AG09319 (cell line): ENCODE results near the gene TFEB.

Source experiments
- DNase-seq: peaks from one replicate; pipeline ENCODE4 v3.0.0-alpha.2; 2010; ENCODE audit warnings: low read depth; ENCODE audit errors: extremely low read depth
- TF ChIP-seq, protein P1 (sequence below): IDR thresholded peaks from 2 replicates; pipeline ENCODE4 v1.5.1; 2011; ENCODE audit warnings: low read depth, mild to moderate bottlenecking, inconsistent platforms, low read length, moderate library complexity

TFEB gene

GRCh38 chr6:41673704-41674000 lies 61.8 kb downstream of the TFEB start:
- no peak for DNase-seq
- TF ChIP-seq, protein P1, sequence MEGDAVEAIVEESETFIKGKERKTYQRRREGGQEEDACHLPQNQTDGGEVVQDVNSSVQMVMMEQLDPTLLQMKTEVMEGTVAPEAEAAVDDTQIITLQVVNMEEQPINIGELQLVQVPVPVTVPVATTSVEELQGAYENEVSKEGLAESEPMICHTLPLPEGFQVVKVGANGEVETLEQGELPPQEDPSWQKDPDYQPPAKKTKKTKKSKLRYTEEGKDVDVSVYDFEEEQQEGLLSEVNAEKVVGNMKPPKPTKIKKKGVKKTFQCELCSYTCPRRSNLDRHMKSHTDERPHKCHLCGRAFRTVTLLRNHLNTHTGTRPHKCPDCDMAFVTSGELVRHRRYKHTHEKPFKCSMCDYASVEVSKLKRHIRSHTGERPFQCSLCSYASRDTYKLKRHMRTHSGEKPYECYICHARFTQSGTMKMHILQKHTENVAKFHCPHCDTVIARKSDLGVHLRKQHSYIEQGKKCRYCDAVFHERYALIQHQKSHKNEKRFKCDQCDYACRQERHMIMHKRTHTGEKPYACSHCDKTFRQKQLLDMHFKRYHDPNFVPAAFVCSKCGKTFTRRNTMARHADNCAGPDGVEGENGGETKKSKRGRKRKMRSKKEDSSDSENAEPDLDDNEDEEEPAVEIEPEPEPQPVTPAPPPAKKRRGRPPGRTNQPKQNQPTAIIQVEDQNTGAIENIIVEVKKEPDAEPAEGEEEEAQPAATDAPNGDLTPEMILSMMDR = no peak

- no peak for DNase-seq
- TF ChIP-seq, protein P1 = no peak
Measured at GRCh38 chr6:41672816-41673703, 62.3 kb downstream of the TFEB start.

DNA sequence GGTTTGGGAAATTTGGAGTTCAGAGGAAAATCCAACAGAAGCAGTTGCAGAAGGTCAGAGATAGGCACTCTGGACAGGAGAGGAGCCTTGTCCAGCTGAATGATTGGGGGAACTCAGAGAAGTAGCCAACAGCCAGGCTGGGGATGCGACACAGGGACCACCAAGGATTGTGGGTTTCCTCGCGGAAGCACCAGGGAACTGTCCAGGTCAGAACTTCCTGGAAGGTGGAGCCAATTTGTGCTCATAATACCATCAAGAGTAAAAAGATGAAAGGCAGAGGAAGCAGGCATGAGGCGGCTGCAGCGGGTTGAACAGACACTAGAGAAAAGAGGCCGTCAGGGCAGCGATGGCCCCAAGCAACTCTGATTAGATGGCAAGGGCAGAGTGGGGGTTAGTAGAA lies 63.4 kb downstream of the TFEB start:
- TF ChIP-seq, protein P1 = no peak
- no peak for DNase-seq

DNA sequence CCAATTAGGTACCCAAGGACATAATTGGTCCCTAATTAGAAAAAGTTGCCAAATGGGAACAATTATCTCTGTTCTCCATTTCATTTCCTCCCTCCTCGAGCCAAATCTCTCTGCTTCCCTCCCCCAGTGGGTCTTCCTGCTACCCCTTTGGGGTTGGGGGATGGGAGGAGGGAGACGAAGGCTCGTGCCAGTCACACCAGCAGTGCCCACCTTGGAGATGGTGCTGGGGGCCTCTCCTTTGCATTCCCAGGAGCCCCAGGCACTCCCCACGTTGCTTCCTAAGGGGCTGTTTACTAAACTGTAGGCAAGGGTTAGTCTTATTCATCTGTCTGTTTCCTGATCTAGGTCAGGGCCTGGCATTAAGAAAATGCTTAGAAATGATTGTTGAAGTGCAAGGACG lies 64.0 kb downstream of the TFEB start:
- no peak for DNase-seq
- TF ChIP-seq, protein P1 = no peak

DNA sequence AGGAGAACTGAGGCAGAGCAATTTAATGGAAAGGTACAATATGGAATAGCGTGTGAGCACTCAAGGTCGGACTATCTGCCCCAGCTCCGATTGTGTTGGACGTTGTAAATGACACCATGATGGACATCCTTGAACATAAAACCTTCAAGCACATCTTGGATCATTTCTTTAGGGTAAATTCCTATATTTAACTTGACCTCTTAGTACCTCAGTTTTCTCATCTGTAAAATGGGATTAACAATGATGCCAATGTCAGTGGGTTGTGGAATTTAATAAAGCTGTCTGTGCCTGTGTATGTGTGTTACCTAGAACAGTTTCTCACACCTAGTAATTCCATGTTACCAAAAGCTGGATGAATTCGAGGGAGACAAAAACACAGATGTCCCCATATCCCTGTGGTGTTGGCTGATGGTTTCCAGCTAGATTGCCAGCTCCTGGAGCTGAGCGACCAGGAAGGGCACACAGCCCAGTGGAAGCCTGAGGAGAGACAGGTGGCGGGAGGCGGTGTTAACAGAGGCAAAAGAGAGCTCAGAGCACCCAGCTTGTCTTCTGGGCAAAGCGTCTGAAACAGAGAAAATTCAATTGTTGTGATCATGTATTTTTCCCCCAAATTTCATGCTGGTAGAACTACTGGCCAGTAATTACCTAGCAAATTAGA lies 64.6 kb downstream of the TFEB start:
- no peak for DNase-seq
- TF ChIP-seq, protein P1 = no peak

DNA sequence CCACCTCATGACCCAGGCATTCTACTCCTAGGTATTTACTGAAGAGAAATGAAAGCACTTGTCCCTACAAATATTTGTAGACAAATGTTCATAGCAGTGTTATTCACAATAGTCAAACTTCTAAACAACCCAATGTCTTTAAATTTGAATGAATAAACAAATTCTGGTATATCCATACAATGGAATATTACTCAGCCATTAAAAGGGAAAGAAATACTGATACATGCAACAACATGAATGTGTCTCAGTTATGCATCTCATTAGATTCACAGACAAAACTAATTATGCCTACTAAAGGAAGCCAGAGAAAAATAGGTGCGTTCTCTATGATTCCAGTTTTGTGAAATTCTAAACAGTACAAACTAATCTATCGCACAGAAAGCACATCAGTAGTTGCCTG lies 66.4 kb downstream of the TFEB start:
- DNase-seq = no peak

GRCh38 chr6:41667195-41667594 lies 68.2 kb downstream of the TFEB start:
- TF ChIP-seq, protein P1 = no peak
- DNase-seq = no peak

More for the DNA sequence above, 66.4 kb downstream of the TFEB start:
- TF ChIP-seq, protein P1 = no peak
